Endothelial cell of umbilical vein (primary cell): ENCODE measurements around the gene KCTD13. TPM values are rescaled to one million over a fixed set of nuclear protein-coding genes. Genes with fewer than 3 reads are reported as not detected.

ENCODE experiments used
- BruUV-seq: library from RNA; stranded (reverse); fragments of 400-500 nt; replicated peaks from 2 replicates; lab custom pipeline; 2021; lab: Mats Ljungman, UMichigan
- CTCF ChIA-PET: fragments of 300-600, 350-600 bp; sonication (Branson Sonifier 250); formaldehyde crosslinking; loops from one replicate; lab custom pipeline; 2021; ENCODE audit warnings: antibody characterized with exemption, inconsistent platforms; lab: Charles Lee
- POLR2A ChIA-PET: fragments of 300-600, 350-600 bp; sonication (Branson Sonifier 250); formaldehyde crosslinking; loops from one replicate; lab custom pipeline; 2021; ENCODE audit warnings: antibody characterized with exemption, inconsistent platforms; lab: Charles Lee
- DNase-seq: peaks from one replicate; pipeline ENCODE4 v3.0.0-alpha.2; 2011; ENCODE audit warnings: low read depth, low spot score
- FAIRE-seq: peaks from 2 replicates; lab custom pipeline; 2011; peaks lifted over from hg19 to GRCh38; lab: Jason Lieb, UNC
- H2AFZ ChIP-seq: 2 replicates; pipeline ENCODE4 v1.6.0; 2012; ENCODE audit warnings: low read depth, low read length, control low read depth, inconsistent platforms
- H3K27ac ChIP-seq: 2 replicates; pipeline ENCODE4 v1.5.1; 2011; ENCODE audit warnings: low read depth, mild to moderate bottlenecking, control low read depth, low read length, moderate library complexity; ENCODE audit not compliant: insufficient read depth
- H3K27me3 ChIP-seq, 2 experiments: 2 replicates each; pipeline versions ENCODE4 v1.6.0 to v1.6.1; 2011; ENCODE audit warnings: low read length in 2 of 2, mixed read lengths in 1 of 2; ENCODE audit not compliant: control insufficient read depth in 2 of 2, insufficient read depth in 2 of 2
- H3K36me3 ChIP-seq, 2 experiments: 2 replicates in 1 of 2; 3 replicates in 1 of 2; pipeline ENCODE4 v1.5.1; 2011; ENCODE audit warnings: low read length in 2 of 2, mild to moderate bottlenecking in 1 of 2, moderate library complexity in 1 of 2; ENCODE audit not compliant: control insufficient read depth in 2 of 2, insufficient read depth in 2 of 2; ENCODE audit errors: extremely low read depth in 1 of 2
- H3K4me1 ChIP-seq: 3 replicates; pipeline ENCODE4 v1.5.1; 2011; ENCODE audit warnings: mild to moderate bottlenecking, low read length; ENCODE audit not compliant: control insufficient read depth, insufficient read depth; ENCODE audit errors: extremely low read depth
- H3K4me2 ChIP-seq: 2 replicates; pipeline ENCODE4 v1.6.1; 2011; ENCODE audit warnings: low read length, control low read depth, mixed read lengths; ENCODE audit not compliant: insufficient read depth
- H3K4me3 ChIP-seq, 3 experiments: fragments of 200-600 bp in 1 of 3; sonication (generic), shearing (Covaris generic) in 1 of 3; replicated peaks in 1 of 3; 2 replicates each; pipeline ENCODE4 v1.5.1; 2011 to 2016; ENCODE audit warnings: control low read depth in 3 of 3, low read length in 3 of 3, mild to moderate bottlenecking in 2 of 3, inconsistent platforms in 1 of 3, low read depth in 1 of 3, moderate library complexity in 1 of 3; ENCODE audit not compliant: insufficient read depth in 1 of 3
- H3K79me2 ChIP-seq: 2 replicates; pipeline ENCODE4 v1.6.0; 2012; ENCODE audit warnings: low read length, inconsistent platforms; ENCODE audit not compliant: control insufficient read depth, insufficient read depth
- H3K9ac ChIP-seq: replicated peaks from 2 replicates; pipeline ENCODE3; 2011; ENCODE audit warnings: low read length, control low read depth; ENCODE audit not compliant: insufficient read depth; ENCODE audit errors: extremely low read depth
- H3K9me1 ChIP-seq: replicated peaks from 3 replicates; pipeline ENCODE4 v1.6.0; 2011; ENCODE audit warnings: mild to moderate bottlenecking, low read length; ENCODE audit not compliant: control insufficient read depth, insufficient read depth; ENCODE audit errors: extremely low read depth
- H3K9me3 ChIP-seq: replicated peaks from 2 replicates; pipeline ENCODE4 v1.5.1; 2012; ENCODE audit warnings: low read length, inconsistent platforms; ENCODE audit not compliant: control insufficient read depth, insufficient read depth
- H4K20me1 ChIP-seq: replicated peaks from 2 replicates; pipeline ENCODE3; 2011; ENCODE audit warnings: mild to moderate bottlenecking, low read length; ENCODE audit not compliant: control insufficient read depth, insufficient read depth; ENCODE audit errors: extremely low read depth
- CTCF ChIP-seq, 2 donors: IDR thresholded peaks; 1 replicate in 1 of 2; 2 replicates in 1 of 2; pipeline ENCODE4 v1.5.1; 2011; ENCODE audit warnings: low read length in 2 of 2, mild to moderate bottlenecking in 2 of 2, moderate library complexity in 2 of 2, control low read depth in 1 of 2, inconsistent platforms in 1 of 2, low read depth in 1 of 2; ENCODE audit not compliant: insufficient read depth in 1 of 2; ENCODE audit errors: extremely low read depth in 1 of 2
- EZH2 ChIP-seq: IDR thresholded peaks from 2 replicates; pipeline ENCODE4 v1.6.1; 2012; ENCODE audit warnings: borderline replicate concordance, low read depth, mild to moderate bottlenecking, moderate library complexity, low read length, inconsistent platforms; ENCODE audit not compliant: severe bottlenecking
- FOS ChIP-seq: IDR thresholded peaks from 2 replicates; pipeline ENCODE4 v1.6.1; 2011; ENCODE audit warnings: mild to moderate bottlenecking, low read length, moderate library complexity, borderline replicate concordance; ENCODE audit not compliant: insufficient read depth
- GATA2 ChIP-seq: IDR thresholded peaks from 2 replicates; pipeline ENCODE4 v1.7.0; 2011; ENCODE audit warnings: low read depth, mild to moderate bottlenecking, moderate library complexity, mixed read lengths, low read length; ENCODE audit not compliant: insufficient read length, insufficient read depth
- JUN ChIP-seq: IDR thresholded peaks from 2 replicates; pipeline ENCODE4 v1.6.1; 2011; ENCODE audit warnings: borderline replicate concordance, low read depth; ENCODE audit not compliant: insufficient read length, insufficient read depth
- MYC ChIP-seq: IDR thresholded peaks from one replicate; pipeline ENCODE4 v1.6.1; 2011; ENCODE audit warnings: mild to moderate bottlenecking, low read depth, low read length
- POLR2A ChIP-seq: IDR thresholded peaks from 2 replicates; pipeline ENCODE4 v1.6.1; 2012; ENCODE audit warnings: low read depth, mild to moderate bottlenecking, control low read depth, low read length
- POLR2AphosphoS5 ChIP-seq: IDR thresholded peaks from 2 replicates; pipeline ENCODE4 v1.6.1; 2012; ENCODE audit warnings: low read depth, mild to moderate bottlenecking, control low read depth, low read length, moderate library complexity; ENCODE audit not compliant: insufficient read depth
- dilution Hi-C: fragments of 300-500 bp; cut with MboI; formaldehyde crosslinking; loops from one replicate; pipeline ENCODE4 v1.15.0; 2019; ENCODE audit warnings: low sequenced_read_pairs; ENCODE audit not compliant: extremely low pct_ligation_motif_present
- intact Hi-C: fragments of 100-400 bp; cut with micrococcal nuclease; formaldehyde crosslinking; loops from one replicate; pipeline ENCODE4 v1.10.0; 2022
- polyA plus RNA-seq, 4 experiments: library from polyadenylated mRNA; depleted of rRNA in 3 of 4; stranded (reverse) in 3 of 4; unstranded in 1 of 4; fragments of >200 nt; gene quantifications; 2 replicates each; pipeline versions ENCODE4 v1.2.1 to v1.2.3, GENCODE V29; 2011 to 2012; ENCODE audit warnings: missing spikeins in 1 of 4
- total RNA-seq: library from RNA; stranded (reverse); gene quantifications from 2 replicates; pipeline ENCODE4 v1.2.3, GENCODE V29; 2021
- TF ChIP-seq, protein P1 (sequence below): IDR thresholded peaks from 2 replicates; pipeline ENCODE4 v1.6.1; 2011; ENCODE audit not compliant: insufficient read depth, insufficient read length

KCTD13 gene
- total and polyA plus RNA-seq, 2 donors (not counting 3 experiments of a cell fraction or from before 2014, with no cell fraction given), result 22.6 to 24.2 TPM

DNA sequence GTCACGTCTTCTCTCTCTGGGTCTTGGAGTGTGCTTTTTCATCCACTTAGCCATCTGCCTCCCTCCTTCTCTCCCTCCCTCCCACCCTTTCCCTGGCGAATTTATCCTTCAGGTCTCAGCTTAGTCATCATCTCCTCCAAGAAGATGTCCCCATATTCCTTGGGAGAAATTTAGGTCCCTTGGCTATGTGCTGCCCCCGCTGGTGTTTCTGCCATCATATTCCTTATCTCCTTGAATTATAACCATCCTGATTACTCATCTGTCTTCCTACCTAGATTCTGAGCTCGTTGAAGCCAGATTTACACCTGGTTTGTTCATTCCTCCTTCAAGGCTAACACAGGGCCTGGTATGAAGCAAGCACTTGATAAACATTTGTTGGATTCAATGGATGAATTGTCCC lies 31.7 kb downstream of the KCTD13 start:
- Histone ChIP-seq H3K27ac (no peak overlapping the region), H3K4me3 (no peak overlapping the region), H3K79me2 (no peaks in the 10 kb centered on the region), H3K27me3 (peaks cover 5 to 8% of the 10 kb centered on the region in 2 experiments), H3K9me1 (no peaks in the 10 kb centered on the region), H3K36me3 (no peaks in the 10 kb centered on the region), H3K9ac (no peak overlapping the region), H3K9me3 (no peaks in the 10 kb centered on the region), H3K4me2 (no peak overlapping the region), H2AFZ (no peak overlapping the region), H4K20me1 (no peaks in the 10 kb centered on the region), H3K4me1 (no peaks in the 10 kb centered on the region)
- DNase-seq (no peak), FAIRE-seq (no peak)
- intact Hi-C loops, result no loop called here
- POLR2A ChIA-PET, result no interaction called here
- CTCF ChIA-PET, result interaction anchor here (0.6 to 1.4 kb wide), 2 partner anchors 39 to 46 kb away, joined by 3 read pairs; no protein-coding TSS in a partner anchor
- no peak for TF ChIP-seq POLR2AphosphoS5
- no peak for TF ChIP-seq MYC
- TF ChIP-seq JUN, result no peak
- TF ChIP-seq FOS, result no peak
- no peak for TF ChIP-seq EZH2
- TF ChIP-seq CTCF (IDR thresholded peaks at IDR 0.05; ENCODE audit: extremely low read depth in 1 of 2, insufficient read depth in 1 of 2, low read depth in 1 of 2, low read length in 2 of 2), result no peak
- TF ChIP-seq, protein P1, sequence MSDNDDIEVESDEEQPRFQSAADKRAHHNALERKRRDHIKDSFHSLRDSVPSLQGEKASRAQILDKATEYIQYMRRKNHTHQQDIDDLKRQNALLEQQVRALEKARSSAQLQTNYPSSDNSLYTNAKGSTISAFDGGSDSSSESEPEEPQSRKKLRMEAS, result no peak
- no peak for TF ChIP-seq GATA2
- no peak for TF ChIP-seq POLR2A
- dilution Hi-C loops, result no loop called here
- no TSS peak for BruUV-seq
